ENCODE data around the gene NFE2. TPM values are rescaled to one million over a fixed set of nuclear protein-coding genes. Genes with fewer than 3 reads are reported as not detected.
A peak's percentile ranks its signal among the peaks of the same experiment; 100 is the strongest.
"Not testable (repeated sequence)": the region's sequence is repeated elsewhere in the genome, so short reads cannot be mapped to it uniquely, and the experiment has no call there.

The NFE2 gene
- total RNA-seq, 2 donors from 2014 or later = 1.1 TPM; not detected in 1

- H3K27ac ChIP-seq = no peak overlapping the region
- H3K36me3 ChIP-seq = no peaks in the 10 kb centered on the region
- no peaks in the 10 kb centered on the region for H3K9me3 ChIP-seq
- H3K4me1 ChIP-seq (replicated peaks) = no peaks in the 10 kb centered on the region
- no peak for TF ChIP-seq POLR2A (IDR thresholded peaks at IDR 0.05)
- TF ChIP-seq, protein P1, sequence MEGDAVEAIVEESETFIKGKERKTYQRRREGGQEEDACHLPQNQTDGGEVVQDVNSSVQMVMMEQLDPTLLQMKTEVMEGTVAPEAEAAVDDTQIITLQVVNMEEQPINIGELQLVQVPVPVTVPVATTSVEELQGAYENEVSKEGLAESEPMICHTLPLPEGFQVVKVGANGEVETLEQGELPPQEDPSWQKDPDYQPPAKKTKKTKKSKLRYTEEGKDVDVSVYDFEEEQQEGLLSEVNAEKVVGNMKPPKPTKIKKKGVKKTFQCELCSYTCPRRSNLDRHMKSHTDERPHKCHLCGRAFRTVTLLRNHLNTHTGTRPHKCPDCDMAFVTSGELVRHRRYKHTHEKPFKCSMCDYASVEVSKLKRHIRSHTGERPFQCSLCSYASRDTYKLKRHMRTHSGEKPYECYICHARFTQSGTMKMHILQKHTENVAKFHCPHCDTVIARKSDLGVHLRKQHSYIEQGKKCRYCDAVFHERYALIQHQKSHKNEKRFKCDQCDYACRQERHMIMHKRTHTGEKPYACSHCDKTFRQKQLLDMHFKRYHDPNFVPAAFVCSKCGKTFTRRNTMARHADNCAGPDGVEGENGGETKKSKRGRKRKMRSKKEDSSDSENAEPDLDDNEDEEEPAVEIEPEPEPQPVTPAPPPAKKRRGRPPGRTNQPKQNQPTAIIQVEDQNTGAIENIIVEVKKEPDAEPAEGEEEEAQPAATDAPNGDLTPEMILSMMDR (IDR thresholded peaks at IDR 0.05) = no peak
- no peak for TF ChIP-seq POLR2AphosphoS5 (IDR thresholded peaks at IDR 0.05)
- 83% methylated on average over 5 of the region's 5 CpGs for WGBS
- no peak for DNase-seq (ENCODE audit: low spot score)
- intact Hi-C loops (cut with DNase I) = no loop called here
- H3K4me3 ChIP-seq = no peak overlapping the region
- no peaks in the 10 kb centered on the region for H3K27me3 ChIP-seq (replicated peaks; ENCODE audit: insufficient read depth)
These were observed 30.6 kb upstream of the NFE2 start for GRCh38 chr12:54331461-54331860.

GRCh38 chr12:54330442-54330841, 29.6 kb upstream of the NFE2 start:
- H3K36me3 ChIP-seq = no peaks in the 10 kb centered on the region
- intact Hi-C loops (cut with DNase I) = no loop called here
- 66% methylated on average over 3 of the region's 3 CpGs for WGBS

DNA sequence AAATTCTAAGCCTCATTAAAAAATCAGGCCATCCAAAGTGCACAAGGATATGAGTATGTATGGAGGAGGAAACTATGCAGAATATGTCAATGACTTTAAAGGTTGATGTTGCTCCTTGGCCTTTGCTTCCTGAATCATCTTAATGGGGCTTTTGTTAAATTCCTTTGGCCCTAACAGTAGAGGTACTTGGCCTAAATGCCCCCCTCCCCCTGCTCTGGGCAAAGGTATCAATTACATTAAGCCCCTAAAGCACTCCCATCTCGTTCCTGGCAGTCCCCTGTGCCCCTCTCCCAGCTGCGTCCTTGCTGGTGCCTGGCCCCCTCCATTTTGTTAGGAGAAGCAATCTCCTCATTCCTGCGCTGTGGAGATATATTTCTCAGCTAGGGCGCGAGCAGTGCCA, 28.9 kb upstream of the NFE2 start:
- intact Hi-C loops (cut with DNase I) = loop anchor here (5.0 kb wide), 2 partner anchors 33 to 47 kb away; partner anchors contain the start of genes CBX5, GPR84 and HNRNPA1
- H3K4me3 ChIP-seq = no peak overlapping the region
- H3K4me1 ChIP-seq (replicated peaks) = no peaks in the 10 kb centered on the region
- TF ChIP-seq, protein P1 (IDR thresholded peaks at IDR 0.05) = no peak
- TF ChIP-seq POLR2A (IDR thresholded peaks at IDR 0.05) = no peak
- no peak for TF ChIP-seq POLR2AphosphoS5 (IDR thresholded peaks at IDR 0.05)
- H3K36me3 ChIP-seq = no peaks in the 10 kb centered on the region
- H3K27ac ChIP-seq = no peak overlapping the region
- no peak for DNase-seq (ENCODE audit: low spot score)
- no peaks in the 10 kb centered on the region for H3K9me3 ChIP-seq
- WGBS = 45% methylated on average over 5 of the region's 5 CpGs
- no peaks in the 10 kb centered on the region for H3K27me3 ChIP-seq (replicated peaks; ENCODE audit: insufficient read depth)

More at GRCh38 chr12:54330442-54330841, 29.6 kb upstream of the NFE2 start:
- Histone ChIP-seq H3K27ac (no peak overlapping the region), H3K9me3 (no peaks in the 10 kb centered on the region), H3K4me1 (replicated peaks) (no peaks in the 10 kb centered on the region), H3K4me3 (no peak overlapping the region), H3K27me3 (replicated peaks; ENCODE audit: insufficient read depth) (no peaks in the 10 kb centered on the region)
- TF ChIP-seq POLR2AphosphoS5 (IDR thresholded peaks at IDR 0.05) (no peak), POLR2A (IDR thresholded peaks at IDR 0.05) (no peak)
- TF ChIP-seq, protein P1 (IDR thresholded peaks at IDR 0.05) = no peak
- no peak for DNase-seq (ENCODE audit: low spot score)

- Histone ChIP-seq H3K9me3 (no peaks in the 10 kb centered on the region), H3K27me3 (replicated peaks; ENCODE audit: insufficient read depth) (no peaks in the 10 kb centered on the region), H3K4me3 (no peak overlapping the region), H3K4me1 (replicated peaks) (no peaks in the 10 kb centered on the region), H3K27ac (no peak overlapping the region), H3K36me3 (no peaks in the 10 kb centered on the region)
- DNase-seq (ENCODE audit: low spot score) = no peak
- WGBS = 67% methylated on average over 6 of the region's 6 CpGs
- intact Hi-C loops (cut with DNase I) = loop anchor here (5.0 kb wide), 2 partner anchors 34 to 46 kb away; partner anchors contain the start of genes CBX5, GPR84 and HNRNPA1
- TF ChIP-seq, protein P1 (IDR thresholded peaks at IDR 0.05) = no peak
- TF ChIP-seq POLR2A (IDR thresholded peaks at IDR 0.05) (no peak), POLR2AphosphoS5 (IDR thresholded peaks at IDR 0.05) (no peak)
These were observed 28.0 kb upstream of the NFE2 start for GRCh38 chr12:54328595-54329337.

DNA sequence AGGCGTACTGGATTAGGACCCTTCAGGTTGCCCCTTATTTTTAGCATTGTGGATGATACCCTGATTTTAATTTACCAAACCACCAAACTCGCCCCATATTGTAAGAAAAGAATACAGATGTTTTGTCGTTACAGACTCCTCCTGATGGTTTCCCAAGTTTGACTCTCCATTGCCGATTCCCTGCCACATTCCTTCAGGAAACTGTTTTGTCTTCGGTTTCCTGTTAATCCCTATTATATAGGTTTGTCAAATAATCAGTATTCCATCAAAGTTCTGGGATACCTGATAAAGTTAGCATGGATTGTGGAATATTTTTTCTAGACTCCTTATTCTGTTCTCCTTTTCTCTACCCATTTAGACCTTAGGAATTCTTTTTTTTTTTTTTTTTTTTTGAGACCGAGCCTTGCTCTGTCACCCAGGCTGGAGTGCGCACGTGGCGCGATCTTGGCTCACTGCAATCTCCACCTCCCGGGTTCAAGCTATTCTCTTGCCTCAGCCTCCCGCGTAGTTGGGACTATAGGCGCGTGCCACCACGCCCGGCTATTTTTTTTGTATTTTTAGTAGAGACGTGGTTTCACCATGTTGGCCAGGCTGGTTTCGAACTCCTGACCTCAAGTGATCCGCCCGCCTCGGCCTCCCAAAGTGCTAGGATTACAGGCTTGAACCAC, 24.8 kb upstream of the NFE2 start:
- not testable (repeated sequence) for H3K9me3 ChIP-seq; DNase-seq (ENCODE audit: low spot score); H3K4me1 ChIP-seq (replicated peaks); H3K27me3 ChIP-seq (replicated peaks; ENCODE audit: insufficient read depth); H3K36me3 ChIP-seq
- WGBS = 40% methylated on average over 22 of the region's 22 CpGs
- Histone ChIP-seq H3K4me3 (peak overlapping the region; percentile 70 to 72), H3K27ac (peak overlapping the region; percentile 83 to 88)
- intact Hi-C loops (cut with DNase I) = loop anchor here (5.0 kb wide), 2 partner anchors 37 to 43 kb away; partner anchors contain the start of genes CBX5, GPR84 and HNRNPA1

Data from prostate gland (tissue), 2 donors.